Fibroblast of pulmonary artery (primary cell): ENCODE data around the gene TAS2R43.
"Not testable (repeated sequence)": the region's sequence is repeated elsewhere in the genome, so short reads cannot be mapped to it uniquely, and the experiment has no call there.

Source experiments
- DNase-seq: peaks from one replicate; pipeline ENCODE4 v3.0.0-alpha.2; 2010; ENCODE audit warnings: low read depth
- H3K4me3 ChIP-seq: replicated peaks from 2 replicates; pipeline ENCODE4 v1.5.1; 2011; ENCODE audit warnings: low read depth, mild to moderate bottlenecking, control low read depth, low read length, moderate library complexity
- TF ChIP-seq, protein P1 (sequence below): IDR thresholded peaks from 2 replicates; pipeline ENCODE4 v1.5.1; 2011; ENCODE audit warnings: mild to moderate bottlenecking, control low read depth, low read length, inconsistent platforms; ENCODE audit errors: missing control alignments

TAS2R43 gene, protein sequence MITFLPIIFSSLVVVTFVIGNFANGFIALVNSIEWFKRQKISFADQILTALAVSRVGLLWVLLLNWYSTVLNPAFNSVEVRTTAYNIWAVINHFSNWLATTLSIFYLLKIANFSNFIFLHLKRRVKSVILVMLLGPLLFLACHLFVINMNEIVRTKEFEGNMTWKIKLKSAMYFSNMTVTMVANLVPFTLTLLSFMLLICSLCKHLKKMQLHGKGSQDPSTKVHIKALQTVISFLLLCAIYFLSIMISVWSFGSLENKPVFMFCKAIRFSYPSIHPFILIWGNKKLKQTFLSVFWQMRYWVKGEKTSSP

DNA sequence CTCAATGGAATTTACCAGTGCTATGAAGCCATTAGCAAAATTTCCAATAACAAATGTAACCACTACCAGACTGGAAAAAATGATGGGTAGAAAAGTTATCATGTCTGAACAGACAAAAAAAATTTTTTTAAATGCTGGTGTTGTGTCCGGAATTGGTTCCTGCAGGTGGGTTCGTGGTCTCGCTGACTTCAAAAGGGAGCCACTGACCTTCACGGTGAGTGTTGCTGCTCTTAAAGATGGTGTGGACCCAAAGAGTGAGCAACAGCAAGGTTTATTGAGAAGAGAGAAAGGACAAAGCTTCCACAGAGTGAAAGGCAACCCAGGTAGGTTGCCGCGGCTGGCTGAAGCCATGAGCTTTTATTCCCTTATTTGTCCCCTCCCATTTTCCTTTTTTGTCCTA is at the start of gene TAS2R43:
Gene TAS2R43, minus strand, starts transcription at position 186 of the 400 bp plus-strand sequence. Its CDS starts 84 bp downstream, at position 102.
- TF ChIP-seq, protein P1, sequence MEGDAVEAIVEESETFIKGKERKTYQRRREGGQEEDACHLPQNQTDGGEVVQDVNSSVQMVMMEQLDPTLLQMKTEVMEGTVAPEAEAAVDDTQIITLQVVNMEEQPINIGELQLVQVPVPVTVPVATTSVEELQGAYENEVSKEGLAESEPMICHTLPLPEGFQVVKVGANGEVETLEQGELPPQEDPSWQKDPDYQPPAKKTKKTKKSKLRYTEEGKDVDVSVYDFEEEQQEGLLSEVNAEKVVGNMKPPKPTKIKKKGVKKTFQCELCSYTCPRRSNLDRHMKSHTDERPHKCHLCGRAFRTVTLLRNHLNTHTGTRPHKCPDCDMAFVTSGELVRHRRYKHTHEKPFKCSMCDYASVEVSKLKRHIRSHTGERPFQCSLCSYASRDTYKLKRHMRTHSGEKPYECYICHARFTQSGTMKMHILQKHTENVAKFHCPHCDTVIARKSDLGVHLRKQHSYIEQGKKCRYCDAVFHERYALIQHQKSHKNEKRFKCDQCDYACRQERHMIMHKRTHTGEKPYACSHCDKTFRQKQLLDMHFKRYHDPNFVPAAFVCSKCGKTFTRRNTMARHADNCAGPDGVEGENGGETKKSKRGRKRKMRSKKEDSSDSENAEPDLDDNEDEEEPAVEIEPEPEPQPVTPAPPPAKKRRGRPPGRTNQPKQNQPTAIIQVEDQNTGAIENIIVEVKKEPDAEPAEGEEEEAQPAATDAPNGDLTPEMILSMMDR, result no peak
- DNase-seq, result no peak
- H3K4me3 ChIP-seq, result no peak within 1 kb of the TSS

- no peak for DNase-seq
- TF ChIP-seq, protein P1, result no peak
- H3K4me3 ChIP-seq, result no peak overlapping the region
Observed at GRCh38 chr12:11136075-11136474, 44.0 kb upstream of the TAS2R43 start.

DNA sequence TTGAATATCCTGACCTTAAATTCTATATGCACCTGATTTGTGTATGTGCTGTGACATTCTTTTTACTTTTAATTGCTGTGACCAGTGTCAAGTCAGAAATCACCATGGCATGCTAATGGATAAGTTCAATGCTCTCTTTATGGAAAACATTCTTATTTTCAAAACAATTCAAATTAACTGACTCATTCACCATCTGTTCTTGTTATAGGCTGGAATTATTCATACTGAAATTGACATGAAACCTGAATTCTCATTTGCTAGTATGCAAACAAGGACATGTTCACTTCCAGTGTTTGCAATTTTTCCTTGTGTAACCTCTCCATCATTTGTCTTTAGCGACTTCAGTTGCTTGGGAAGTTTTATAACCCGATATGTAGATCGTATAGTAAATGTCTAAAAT is 42.2 kb upstream of the TAS2R43 start, which contains the start of gene TAS2R30:
Gene TAS2R30, minus strand, starts transcription at position 340 of the 400 bp plus-strand sequence. CDS start 400 bp downstream, outside the sequence.
- TF ChIP-seq, protein P1, result no peak
- no peak for DNase-seq
- H3K4me3 ChIP-seq, result no peak within 1 kb of the TSS

DNA sequence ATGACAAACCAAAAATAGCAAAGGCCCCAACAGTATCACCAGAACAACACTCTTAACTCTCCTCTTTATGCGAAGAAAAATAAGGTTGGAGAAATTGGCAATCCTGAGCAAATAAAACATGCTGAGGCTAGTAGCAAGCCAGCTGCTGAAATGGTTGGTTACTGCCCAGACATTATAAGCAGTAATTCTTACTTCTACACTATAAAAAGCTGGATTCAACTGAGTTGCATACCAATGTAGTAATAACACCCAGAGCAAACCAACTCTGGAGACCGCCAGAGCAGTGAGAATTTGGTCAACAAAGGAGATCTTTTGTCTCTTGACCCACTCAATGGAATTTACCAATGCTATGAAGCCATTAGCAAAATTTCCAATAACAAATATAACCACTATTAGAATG is 41.7 kb upstream of the TAS2R43 start:
- TF ChIP-seq, protein P1, result no peak
- no peak for DNase-seq
- no peak overlapping the region for H3K4me3 ChIP-seq

GRCh38 chr12:11133162-11133561 is 41.0 kb upstream of the TAS2R43 start:
- no peak for DNase-seq
- TF ChIP-seq, protein P1, result no peak
- no peak overlapping the region for H3K4me3 ChIP-seq

DNA sequence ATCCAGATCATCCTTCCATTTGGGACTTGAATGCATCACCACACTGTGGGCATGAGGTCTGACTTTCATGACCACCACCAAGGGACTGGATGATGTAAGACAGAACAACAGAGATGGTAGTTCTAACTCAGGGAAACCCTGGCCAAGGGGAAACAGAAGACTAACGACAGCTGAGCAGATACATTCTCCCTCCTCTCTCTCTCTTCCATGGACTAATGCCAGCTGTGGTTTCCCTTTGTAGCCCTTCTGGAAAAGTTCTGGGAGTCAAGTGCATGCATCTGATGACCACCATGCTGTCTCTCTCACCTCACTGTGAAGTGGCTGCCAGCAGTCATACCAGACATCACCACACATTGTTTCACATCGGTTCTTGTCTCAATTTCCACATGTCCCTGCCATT is 38.9 kb upstream of the TAS2R43 start:
- DNase-seq, result no peak
- no peak overlapping the region for H3K4me3 ChIP-seq
- TF ChIP-seq, protein P1, result no peak

- H3K4me3 ChIP-seq, result no peak overlapping the region
- TF ChIP-seq, protein P1, result no peak
- no peak for DNase-seq
Observed at GRCh38 chr12:11130382-11130781, 38.3 kb upstream of the TAS2R43 start.

DNA sequence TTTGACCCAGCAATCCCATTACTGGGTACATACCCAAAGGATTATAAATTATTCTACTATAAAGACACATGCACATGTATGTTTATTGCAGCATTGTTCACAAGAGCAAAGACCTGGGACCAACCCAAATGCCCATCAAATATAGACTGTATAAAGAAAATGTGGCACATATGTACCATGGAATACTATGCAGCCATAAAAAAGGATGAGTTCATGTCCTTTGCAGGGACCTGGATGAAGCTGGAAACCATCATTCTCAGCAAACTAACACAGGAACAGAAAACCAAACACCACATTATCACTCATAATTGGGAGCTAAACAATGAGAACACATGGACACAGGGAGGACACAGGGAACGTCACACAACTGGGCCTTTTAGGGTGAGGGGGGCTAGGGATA is 22.0 kb upstream of the TAS2R43 start:
- H3K4me3 ChIP-seq, DNase-seq: not testable (repeated sequence)

- H3K4me3 ChIP-seq, DNase-seq: not testable (repeated sequence)
Observed at GRCh38 chr12:11111213-11111612, 19.1 kb upstream of the TAS2R43 start.
